Measurements from ENCODE around the gene ANO10. TPM values are rescaled to one million over a fixed set of nuclear protein-coding genes. Genes with fewer than 3 reads are reported as not detected.
"Not testable (repeated sequence)": the region's sequence is repeated elsewhere in the genome, so short reads cannot be mapped to it uniquely, and the experiment has no call there.

ANO10 gene
- total and polyA plus RNA-seq, 2 donors (not counting 3 experiments of a cell fraction or from before 2014, with no cell fraction given): 28.4 to 45.8 TPM

DNA sequence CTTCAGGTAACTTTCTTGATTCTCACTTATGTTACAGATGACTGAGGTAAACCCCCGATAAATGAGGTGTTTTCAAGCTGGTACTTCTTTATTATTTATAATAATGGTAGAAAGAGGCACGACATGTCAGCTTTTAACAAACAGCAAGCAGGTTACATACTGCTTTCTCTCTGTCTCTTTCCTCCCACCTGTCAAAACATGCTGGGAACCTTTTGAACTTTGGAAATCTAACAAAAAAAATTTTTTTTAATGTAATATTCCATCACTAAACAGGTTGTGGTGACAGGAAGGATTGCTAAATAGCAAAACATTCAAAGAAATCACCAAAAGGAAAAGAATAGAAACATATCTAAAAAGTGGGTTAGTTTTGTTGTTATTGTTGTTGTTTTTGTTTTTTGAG is 48.2 kb downstream of the ANO10 start:
- no peaks in the 10 kb centered on the region for H3K9me1 ChIP-seq (replicated peaks; ENCODE audit: control insufficient read depth, extremely low read depth, insufficient read depth, low read length)
- no peak for FAIRE-seq
- no peak overlapping the region for H2AFZ ChIP-seq (ENCODE audit: low read depth, low read length)
- CTCF ChIA-PET: interaction anchor here (1.4 kb wide), 1 partner anchor 12 kb away, joined by 3 read pairs; no protein-coding TSS in a partner anchor
- H3K9me3 ChIP-seq (replicated peaks; ENCODE audit: control insufficient read depth, insufficient read depth, low read length): no peaks in the 10 kb centered on the region
- H3K79me2 ChIP-seq (ENCODE audit: control insufficient read depth, insufficient read depth, low read length): no peaks in the 10 kb centered on the region
- H3K4me1 ChIP-seq (ENCODE audit: control insufficient read depth, extremely low read depth, insufficient read depth, low read length): no peaks in the 10 kb centered on the region
- H4K20me1 ChIP-seq (replicated peaks; ENCODE audit: control insufficient read depth, extremely low read depth, insufficient read depth, low read length): no peaks in the 10 kb centered on the region
- dilution Hi-C loops (cut with MboI; ENCODE audit: extremely low pct_ligation_motif_present, low sequenced_read_pairs): no loop called here
- H3K27ac ChIP-seq (ENCODE audit: insufficient read depth, low read depth, low read length): no peak overlapping the region
- TF ChIP-seq GATA2 (IDR thresholded peaks at IDR 0.05; ENCODE audit: insufficient read depth, insufficient read length, low read depth, low read length) (no peak), POLR2AphosphoS5 (IDR thresholded peaks at IDR 0.05; ENCODE audit: insufficient read depth, low read depth, low read length) (no peak), EZH2 (IDR thresholded peaks at IDR 0.05; ENCODE audit: borderline replicate concordance, low read depth, low read length, severe bottlenecking) (no peak), MYC (IDR thresholded peaks at IDR 0.05; ENCODE audit: low read depth, low read length) (no peak), POLR2A (IDR thresholded peaks at IDR 0.05; ENCODE audit: low read depth, low read length) (no peak), JUN (IDR thresholded peaks at IDR 0.05; ENCODE audit: borderline replicate concordance, insufficient read depth, insufficient read length, low read depth) (no peak), FOS (IDR thresholded peaks at IDR 0.05; ENCODE audit: borderline replicate concordance, insufficient read depth, low read length) (no peak)
- TF ChIP-seq, protein P1, sequence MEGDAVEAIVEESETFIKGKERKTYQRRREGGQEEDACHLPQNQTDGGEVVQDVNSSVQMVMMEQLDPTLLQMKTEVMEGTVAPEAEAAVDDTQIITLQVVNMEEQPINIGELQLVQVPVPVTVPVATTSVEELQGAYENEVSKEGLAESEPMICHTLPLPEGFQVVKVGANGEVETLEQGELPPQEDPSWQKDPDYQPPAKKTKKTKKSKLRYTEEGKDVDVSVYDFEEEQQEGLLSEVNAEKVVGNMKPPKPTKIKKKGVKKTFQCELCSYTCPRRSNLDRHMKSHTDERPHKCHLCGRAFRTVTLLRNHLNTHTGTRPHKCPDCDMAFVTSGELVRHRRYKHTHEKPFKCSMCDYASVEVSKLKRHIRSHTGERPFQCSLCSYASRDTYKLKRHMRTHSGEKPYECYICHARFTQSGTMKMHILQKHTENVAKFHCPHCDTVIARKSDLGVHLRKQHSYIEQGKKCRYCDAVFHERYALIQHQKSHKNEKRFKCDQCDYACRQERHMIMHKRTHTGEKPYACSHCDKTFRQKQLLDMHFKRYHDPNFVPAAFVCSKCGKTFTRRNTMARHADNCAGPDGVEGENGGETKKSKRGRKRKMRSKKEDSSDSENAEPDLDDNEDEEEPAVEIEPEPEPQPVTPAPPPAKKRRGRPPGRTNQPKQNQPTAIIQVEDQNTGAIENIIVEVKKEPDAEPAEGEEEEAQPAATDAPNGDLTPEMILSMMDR (IDR thresholded peaks at IDR 0.05; ENCODE audit: extremely low read depth in 1 of 2, insufficient read depth in 1 of 2, low read depth in 1 of 2, low read length in 2 of 2): no peak
- TF ChIP-seq, protein P2, sequence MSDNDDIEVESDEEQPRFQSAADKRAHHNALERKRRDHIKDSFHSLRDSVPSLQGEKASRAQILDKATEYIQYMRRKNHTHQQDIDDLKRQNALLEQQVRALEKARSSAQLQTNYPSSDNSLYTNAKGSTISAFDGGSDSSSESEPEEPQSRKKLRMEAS (IDR thresholded peaks at IDR 0.05; ENCODE audit: insufficient read depth, insufficient read length): no peak
- H3K4me3 ChIP-seq (replicated peaks in 1 of 3; ENCODE audit: insufficient read depth in 1 of 3, low read depth in 1 of 3, low read length in 3 of 3): no peak overlapping the region
- POLR2A ChIA-PET: no interaction called here
- H3K4me2 ChIP-seq (ENCODE audit: insufficient read depth, low read length): no peak overlapping the region
- H3K27me3 ChIP-seq (ENCODE audit: control insufficient read depth in 2 of 2, insufficient read depth in 2 of 2, low read length in 2 of 2): no peaks in the 10 kb centered on the region
- no TSS peak for BruUV-seq (replicated peaks)
- no peak for DNase-seq (ENCODE audit: low read depth, low spot score)
- no peak overlapping the region for H3K9ac ChIP-seq (replicated peaks; ENCODE audit: extremely low read depth, insufficient read depth, low read length)
- H3K36me3 ChIP-seq (ENCODE audit: control insufficient read depth in 2 of 2, extremely low read depth in 1 of 2, insufficient read depth in 2 of 2, low read length in 2 of 2): peaks cover 0 to 3% of the 10 kb centered on the region in 2 experiments
- intact Hi-C loops (cut with micrococcal nuclease): no loop called here

DNA sequence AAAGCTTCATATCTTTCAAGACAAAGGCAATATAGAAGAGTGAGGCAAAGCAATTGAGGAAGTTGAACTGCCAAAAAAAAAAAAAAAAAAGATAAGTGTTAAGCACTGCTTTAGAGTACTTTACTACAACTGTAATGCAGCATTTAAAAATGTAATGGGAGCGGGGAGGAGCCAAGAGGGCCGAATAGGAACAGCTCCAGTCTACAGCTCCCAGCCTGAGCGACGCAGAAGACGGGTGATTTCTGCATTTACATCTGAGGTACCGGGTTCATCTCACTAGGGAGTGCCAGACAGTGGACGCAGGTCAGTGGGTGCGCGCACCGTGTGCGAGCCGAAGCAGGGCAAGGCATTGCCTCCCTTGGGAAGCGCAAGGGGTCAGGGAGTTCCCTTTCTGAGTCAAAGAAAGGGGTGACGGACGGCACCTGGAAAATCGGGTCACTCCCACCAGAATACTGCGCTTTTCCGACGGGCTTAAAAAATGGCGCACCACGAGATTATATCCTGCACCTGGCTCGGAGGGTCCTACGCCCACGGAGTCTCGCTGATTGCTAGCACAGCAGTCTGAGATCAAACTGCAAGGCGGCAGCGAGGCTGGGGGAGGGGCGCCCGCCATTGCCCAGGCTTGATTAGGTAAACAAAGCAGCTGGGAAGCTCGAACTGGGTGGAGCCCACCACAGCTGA is 56.0 kb downstream of the ANO10 start:
- H3K4me1 ChIP-seq (ENCODE audit: control insufficient read depth, extremely low read depth, insufficient read depth, low read length); H3K9me3 ChIP-seq (replicated peaks; ENCODE audit: control insufficient read depth, insufficient read depth, low read length); FAIRE-seq; dilution Hi-C loops (cut with MboI; ENCODE audit: extremely low pct_ligation_motif_present, low sequenced_read_pairs); DNase-seq (ENCODE audit: low read depth, low spot score); H3K9ac ChIP-seq (replicated peaks; ENCODE audit: extremely low read depth, insufficient read depth, low read length); BruUV-seq (replicated peaks); H3K4me2 ChIP-seq (ENCODE audit: insufficient read depth, low read length); H3K36me3 ChIP-seq (ENCODE audit: control insufficient read depth in 2 of 2, extremely low read depth in 1 of 2, insufficient read depth in 2 of 2, low read length in 2 of 2); H4K20me1 ChIP-seq (replicated peaks; ENCODE audit: control insufficient read depth, extremely low read depth, insufficient read depth, low read length); intact Hi-C loops (cut with micrococcal nuclease); H3K4me3 ChIP-seq (replicated peaks in 1 of 3; ENCODE audit: insufficient read depth in 1 of 3, low read depth in 1 of 3, low read length in 3 of 3); H2AFZ ChIP-seq (ENCODE audit: low read depth, low read length); H3K79me2 ChIP-seq (ENCODE audit: control insufficient read depth, insufficient read depth, low read length); H3K27ac ChIP-seq (ENCODE audit: insufficient read depth, low read depth, low read length); POLR2A ChIA-PET; CTCF ChIA-PET; H3K27me3 ChIP-seq (ENCODE audit: control insufficient read depth in 2 of 2, insufficient read depth in 2 of 2, low read length in 2 of 2); H3K9me1 ChIP-seq (replicated peaks; ENCODE audit: control insufficient read depth, extremely low read depth, insufficient read depth, low read length): not testable (repeated sequence)
